ENCODE results near the gene PRLH. TPM values are rescaled to one million over a fixed set of nuclear protein-coding genes. Genes with fewer than 3 reads are reported as not detected.

Gene PRLH
- total RNA-seq, 2 donors from 2014 or later, result not detected

DNA sequence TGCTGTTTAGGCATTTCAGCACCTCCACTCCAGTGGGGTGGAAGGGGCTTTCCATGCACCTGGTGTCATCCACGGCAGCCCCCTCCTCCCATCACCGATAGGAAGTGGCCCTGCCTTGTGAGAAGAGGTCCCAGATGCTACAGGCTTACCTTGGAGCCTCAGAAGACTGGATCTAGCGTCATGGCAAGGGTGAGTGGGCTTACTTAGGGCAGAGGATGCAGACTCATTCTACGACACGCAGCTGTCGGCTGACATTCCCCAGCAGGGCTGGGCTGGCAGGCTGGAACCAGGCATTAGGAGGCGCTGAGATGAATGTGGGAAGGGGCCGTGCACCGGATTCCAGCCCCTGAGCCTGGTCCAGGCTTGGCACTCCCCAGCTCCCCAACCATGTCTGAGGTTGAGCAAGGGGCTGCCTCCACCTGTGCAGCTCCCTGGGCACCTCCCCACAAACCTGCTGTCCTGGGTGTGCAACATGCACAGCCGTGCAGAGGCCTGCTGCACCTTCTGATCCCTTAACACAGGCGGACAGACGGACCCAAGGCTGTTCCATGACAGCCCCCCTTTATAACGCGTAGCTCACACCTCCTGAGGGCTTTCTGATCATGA is 1.7 kb upstream of the PRLH start:
- no peaks in the 10 kb centered on the region for H3K9me3 Mint-ChIP-seq

DNA sequence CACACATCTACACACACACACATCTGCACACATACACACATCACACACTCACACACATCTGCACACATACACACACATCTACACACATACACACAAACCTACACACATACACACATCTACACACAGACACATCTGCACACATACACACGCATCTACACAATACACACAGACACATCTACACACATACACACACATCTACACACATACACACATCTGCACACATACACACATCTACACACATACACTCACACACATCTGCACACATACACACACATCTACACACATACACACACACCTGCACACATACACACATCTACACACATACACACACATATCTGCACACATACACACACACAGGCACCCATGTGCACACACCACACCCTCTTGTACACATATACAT is 400 bp upstream of the PRLH start:
- no peaks in the 10 kb centered on the region for H3K9me3 Mint-ChIP-seq
- no peaks in the 10 kb centered on the region for H3K4me1 Mint-ChIP-seq (ENCODE audit: low read depth in 2 of 2)
- H3K27me3 Mint-ChIP-seq, result peaks cover 5 to 7% of the 10 kb centered on the region in 2 donors
- no peak overlapping the region for H3K4me3 Mint-ChIP-seq
- DNase-seq (ENCODE audit: low spot score), result no peak
- H3K36me3 Mint-ChIP-seq, result no peaks in the 10 kb centered on the region
- no peak overlapping the region for H3K27ac Mint-ChIP-seq
- no peak for ATAC-seq

More for the DNA sequence above, 1.7 kb upstream of the PRLH start:
- Mint-ChIP-seq H3K4me3 (no peak overlapping the region), H3K4me1 (ENCODE audit: low read depth in 2 of 2) (no peaks in the 10 kb centered on the region), H3K27me3 (peaks cover 9 to 12% of the 10 kb centered on the region in 2 donors), H3K36me3 (no peaks in the 10 kb centered on the region), H3K27ac (no peak overlapping the region)
- ATAC-seq (no peak), DNase-seq (ENCODE audit: low spot score) (no peak)

DNA sequence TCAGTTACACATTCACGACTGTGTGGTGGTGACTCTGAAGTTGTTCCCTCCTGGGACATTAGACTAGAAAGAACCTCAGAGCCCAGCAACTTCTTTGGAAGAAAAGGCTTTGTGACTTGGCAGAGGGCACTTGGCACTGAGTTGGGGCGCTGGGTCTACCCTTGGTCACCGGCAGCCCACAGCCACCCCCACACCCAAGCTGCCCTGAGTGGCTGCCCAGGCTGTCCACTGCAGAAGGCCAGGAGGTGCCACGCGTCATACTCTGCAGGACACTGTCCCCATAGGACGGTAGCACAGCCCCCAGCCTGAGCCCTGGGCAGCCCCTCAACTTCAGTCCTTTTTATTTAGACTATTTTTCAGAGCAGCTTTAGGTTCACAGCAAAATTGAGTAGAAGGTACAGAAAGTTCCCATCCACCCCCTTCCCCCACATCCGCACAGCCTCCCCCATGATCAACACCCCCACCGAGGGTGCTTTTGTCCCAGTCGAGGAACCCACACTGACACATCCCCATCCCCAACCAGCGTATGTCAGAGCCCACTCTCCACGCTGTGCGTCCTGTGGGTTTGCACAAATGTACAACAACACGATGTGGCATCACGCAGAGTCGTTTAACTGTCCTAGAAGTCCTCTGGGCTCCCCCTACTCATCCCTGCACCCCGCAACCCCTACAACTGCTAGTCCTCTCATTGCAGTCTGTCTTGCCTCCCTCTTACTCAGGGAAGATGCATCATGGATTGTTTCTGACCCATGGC is 1.1 kb downstream of the PRLH start:
- ATAC-seq (no peak), DNase-seq (ENCODE audit: low spot score) (no peak)
- Mint-ChIP-seq H3K4me1 (ENCODE audit: low read depth in 2 of 2) (peaks cover 0 to 5% of the 10 kb centered on the region in 2 donors), H3K9me3 (no peaks in the 10 kb centered on the region), H3K4me3 (no peak overlapping the region), H3K27me3 (peaks cover under 1 to 6% of the 10 kb centered on the region in 2 donors), H3K36me3 (no peaks in the 10 kb centered on the region), H3K27ac (no peak overlapping the region)

DNA sequence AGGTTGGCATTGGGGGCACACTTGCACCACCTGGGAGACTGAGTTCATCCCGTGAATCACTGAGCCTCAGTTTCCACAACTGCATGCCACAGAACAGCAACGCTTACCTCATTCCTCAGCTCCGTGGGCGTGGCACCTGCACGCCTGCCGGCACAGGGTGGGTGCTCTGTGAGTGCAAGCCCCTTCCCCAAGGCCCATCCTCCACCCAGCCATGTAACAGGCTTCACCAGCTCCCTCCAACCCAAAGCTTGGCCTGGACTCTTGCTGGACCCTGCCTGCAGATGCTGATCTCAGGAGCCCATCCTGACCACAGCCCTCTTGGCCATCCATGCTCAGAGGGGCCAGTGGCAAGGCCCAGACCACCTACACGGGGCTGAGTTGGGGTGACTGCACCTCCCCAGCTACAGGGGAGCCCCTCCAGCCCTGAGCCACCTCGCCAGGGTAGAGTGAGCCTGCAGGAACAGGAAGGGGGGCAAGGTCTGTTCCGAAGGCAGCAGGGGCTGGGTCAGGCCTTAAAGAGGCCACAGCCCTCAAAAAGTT is 1.8 kb downstream of the PRLH start:
- no peaks in the 10 kb centered on the region for H3K9me3 Mint-ChIP-seq
- no peak for DNase-seq (ENCODE audit: low spot score)
- H3K4me1 Mint-ChIP-seq (ENCODE audit: low read depth in 2 of 2), result peaks cover 0 to 5% of the 10 kb centered on the region in 2 donors
- no peaks in the 10 kb centered on the region for H3K36me3 Mint-ChIP-seq
- H3K27me3 Mint-ChIP-seq, result peaks cover 0 to 4% of the 10 kb centered on the region in 2 donors
- no peak overlapping the region for H3K4me3 Mint-ChIP-seq
- ATAC-seq, result no peak
- no peak overlapping the region for H3K27ac Mint-ChIP-seq

DNA sequence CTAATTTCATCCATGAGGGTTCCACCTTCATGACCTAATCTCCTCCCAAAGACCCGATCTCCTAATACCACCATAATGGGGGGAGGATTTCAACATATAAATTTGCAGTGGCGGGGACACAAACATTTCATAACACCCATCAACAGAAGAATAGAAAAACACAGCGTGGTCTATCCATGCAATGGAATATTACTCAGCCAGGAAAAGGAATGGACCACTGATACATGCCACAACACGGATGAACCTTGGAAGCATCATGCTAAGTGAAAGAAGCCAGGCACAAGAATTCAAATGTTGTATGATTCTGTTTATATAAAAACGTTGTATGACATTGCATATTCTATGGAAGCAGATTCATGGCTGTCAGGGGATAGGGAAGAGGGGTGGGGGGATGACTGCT is 2.7 kb downstream of the PRLH start:
- Mint-ChIP-seq H3K4me3 (no peak overlapping the region), H3K4me1 (ENCODE audit: low read depth in 2 of 2) (peaks cover 0 to 5% of the 10 kb centered on the region in 2 donors), H3K36me3 (no peaks in the 10 kb centered on the region), H3K9me3 (no peaks in the 10 kb centered on the region), H3K27me3 (peaks cover 0 to 4% of the 10 kb centered on the region in 2 donors), H3K27ac (no peak overlapping the region)
- ATAC-seq, result no peak
- DNase-seq (ENCODE audit: low spot score), result no peak

GRCh38 chr2:237569896-237570295 is 3.5 kb downstream of the PRLH start:
- no peak for DNase-seq (ENCODE audit: low spot score)
- Mint-ChIP-seq H3K4me3 (no peak overlapping the region), H3K9me3 (no peaks in the 10 kb centered on the region), H3K27me3 (peaks cover 0 to 4% of the 10 kb centered on the region in 2 donors), H3K4me1 (ENCODE audit: low read depth in 2 of 2) (peaks cover 0 to 5% of the 10 kb centered on the region in 2 donors), H3K36me3 (no peaks in the 10 kb centered on the region), H3K27ac (no peak overlapping the region)
- ATAC-seq, result no peak

GRCh38 chr2:237570776-237571335 is 4.5 kb downstream of the PRLH start:
- H3K27ac Mint-ChIP-seq, result no peak overlapping the region
- peaks cover 0 to 5% of the 10 kb centered on the region in 2 donors for H3K4me1 Mint-ChIP-seq (ENCODE audit: low read depth in 2 of 2)
- no peak for DNase-seq (ENCODE audit: low spot score)
- no peaks in the 10 kb centered on the region for H3K36me3 Mint-ChIP-seq
- no peak overlapping the region for H3K4me3 Mint-ChIP-seq
- peaks cover 0 to 4% of the 10 kb centered on the region in 2 donors for H3K27me3 Mint-ChIP-seq
- no peaks in the 10 kb centered on the region for H3K9me3 Mint-ChIP-seq
- ATAC-seq, result no peak

- Mint-ChIP-seq H3K27ac (no peak overlapping the region), H3K4me3 (no peak overlapping the region), H3K27me3 (peaks cover 0 to 4% of the 10 kb centered on the region in 2 donors), H3K4me1 (ENCODE audit: low read depth in 2 of 2) (peaks cover 0 to 5% of the 10 kb centered on the region in 2 donors), H3K9me3 (no peaks in the 10 kb centered on the region), H3K36me3 (no peaks in the 10 kb centered on the region)
- DNase-seq (ENCODE audit: low spot score) (no peak), ATAC-seq (no peak)
Measured at GRCh38 chr2:237571551-237571950, 5.2 kb downstream of the PRLH start.

GRCh38 chr2:237572021-237572741 is 5.8 kb downstream of the PRLH start:
- peaks cover 0 to 4% of the 10 kb centered on the region in 2 donors for H3K27me3 Mint-ChIP-seq
- no peaks in the 10 kb centered on the region for H3K9me3 Mint-ChIP-seq
- DNase-seq (ENCODE audit: low spot score) (peak; percentile 80), ATAC-seq (peak; percentile 82 to 84)
- peaks cover 0 to 5% of the 10 kb centered on the region in 2 donors for H3K4me1 Mint-ChIP-seq (ENCODE audit: low read depth in 2 of 2)
- H3K4me3 Mint-ChIP-seq, result no peak overlapping the region
- H3K36me3 Mint-ChIP-seq, result no peaks in the 10 kb centered on the region
- H3K27ac Mint-ChIP-seq, result no peak overlapping the region

DNA sequence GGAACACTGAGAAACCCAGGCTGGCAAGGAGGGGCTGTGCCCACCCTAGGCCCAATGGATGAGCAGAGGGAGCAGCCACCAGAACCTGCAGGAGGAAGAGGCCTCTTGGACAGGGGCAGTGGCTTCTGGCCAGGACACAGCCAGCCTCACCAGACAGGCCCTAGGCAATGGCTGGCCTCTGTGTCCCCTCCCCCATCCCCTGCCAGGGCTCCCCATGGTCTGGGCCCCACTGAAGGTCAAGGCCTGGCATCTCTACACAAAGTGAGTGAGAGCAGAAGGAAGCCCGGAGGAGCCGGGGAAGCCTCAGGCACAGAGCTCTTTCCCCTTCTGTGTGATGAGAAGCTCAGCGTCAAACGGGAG is 6.3 kb downstream of the PRLH start:
- ATAC-seq, result no peak
- peaks cover 0 to 4% of the 10 kb centered on the region in 2 donors for H3K27me3 Mint-ChIP-seq
- no peak overlapping the region for H3K4me3 Mint-ChIP-seq
- H3K27ac Mint-ChIP-seq, result no peak overlapping the region
- H3K36me3 Mint-ChIP-seq, result no peaks in the 10 kb centered on the region
- H3K9me3 Mint-ChIP-seq, result no peaks in the 10 kb centered on the region
- H3K4me1 Mint-ChIP-seq (ENCODE audit: low read depth in 2 of 2), result peaks cover 0 to 5% of the 10 kb centered on the region in 2 donors
- no peak for DNase-seq (ENCODE audit: low spot score)

DNA sequence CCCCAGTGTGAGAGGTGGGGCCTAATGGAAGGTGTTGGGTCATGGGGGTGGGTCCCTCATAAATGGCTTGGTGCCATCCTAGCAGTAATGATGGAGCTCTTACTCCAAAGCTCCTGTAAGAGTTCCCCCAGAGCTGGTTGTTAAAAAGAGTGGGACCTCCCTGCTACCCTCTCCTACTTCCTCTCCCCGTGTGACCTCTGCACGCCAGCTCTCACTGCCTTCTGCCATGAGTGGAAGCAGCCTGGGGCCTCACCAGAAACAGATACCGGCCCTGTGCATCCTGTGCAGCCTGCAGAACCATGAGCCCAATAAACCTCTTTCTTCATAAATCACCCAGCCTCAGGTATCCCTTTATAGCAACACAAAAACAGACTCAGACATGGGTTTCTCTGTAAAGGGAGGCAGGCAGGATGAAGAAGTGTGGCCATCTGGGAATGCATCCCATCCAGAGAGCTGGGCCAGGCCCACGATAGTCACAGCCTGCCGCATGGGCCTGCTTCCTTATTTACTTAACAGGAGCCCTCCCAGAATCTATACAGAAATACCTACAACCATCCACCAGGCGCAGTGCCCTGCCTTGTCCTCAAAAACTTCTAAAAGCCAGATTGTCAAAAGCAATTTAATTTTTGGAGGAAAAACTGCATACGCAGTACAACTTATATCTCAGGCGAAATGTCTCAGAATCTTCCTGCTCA is 7.5 kb downstream of the PRLH start:
- H3K36me3 Mint-ChIP-seq, result no peaks in the 10 kb centered on the region
- ATAC-seq (no peak), DNase-seq (ENCODE audit: low spot score) (no peak)
- peaks cover 0 to 5% of the 10 kb centered on the region in 2 donors for H3K4me1 Mint-ChIP-seq (ENCODE audit: low read depth in 2 of 2)
- no peak overlapping the region for H3K27ac Mint-ChIP-seq
- no peak overlapping the region for H3K4me3 Mint-ChIP-seq
- no peaks in the 10 kb centered on the region for H3K9me3 Mint-ChIP-seq
- peaks cover 0 to 6% of the 10 kb centered on the region in 2 donors for H3K27me3 Mint-ChIP-seq

GRCh38 chr2:237574467-237574866 is 8.1 kb downstream of the PRLH start:
- no peaks in the 10 kb centered on the region for H3K9me3 Mint-ChIP-seq
- no peaks in the 10 kb centered on the region for H3K36me3 Mint-ChIP-seq
- peaks cover 0 to 5% of the 10 kb centered on the region in 2 donors for H3K4me1 Mint-ChIP-seq (ENCODE audit: low read depth in 2 of 2)
- H3K27ac Mint-ChIP-seq, result no peak overlapping the region
- H3K4me3 Mint-ChIP-seq, result no peak overlapping the region
- DNase-seq (ENCODE audit: low spot score), result no peak
- peaks cover 0 to 4% of the 10 kb centered on the region in 2 donors for H3K27me3 Mint-ChIP-seq
- no peak for ATAC-seq

All from natural killer cell treated with Interleukin-12 subunit alpha and Interleukin-12 subunit beta and Interleukin-15 and Interleukin-18, amount 100 ng/mL, for 72 hours (primary cell).